Psoas muscle (tissue), 8 donors: ENCODE measurements around the gene KCNV2. TPM values are rescaled to one million over a fixed set of nuclear protein-coding genes. Genes with fewer than 3 reads are reported as not detected.
A peak's percentile ranks its signal among the peaks of the same experiment; 100 is the strongest.

Experiments
- ATAC-seq, 4 donors: fragments of 200-7000 bp; cut with Tn5 transposase; one replicate each; pipeline ENCODE4 v1.9.1; 2020; ENCODE audit warnings: moderate library complexity in 3 of 4, mild to moderate bottlenecking in 2 of 4
- DNase-seq, 2 donors: peaks; one replicate each; pipeline ENCODE4 v3.0.0-alpha.2; 2020
- H3K27ac ChIP-seq: fragments of 200-600 bp; one replicate; pipeline ENCODE4 v1.8.0; 2022
- H3K27me3 ChIP-seq, 3 donors: fragments of 200-600 bp in 1 of 3; one replicate each; pipeline versions ENCODE4 v1.6.1 to v1.8.0; 2013 to 2022; ENCODE audit warnings: low read length in 2 of 3, mild to moderate bottlenecking in 2 of 3, moderate library complexity in 1 of 3; ENCODE audit not compliant: insufficient read depth in 3 of 3
- H3K36me3 ChIP-seq, 2 donors: fragments of 200-600 bp in 1 of 2; one replicate each; pipeline versions ENCODE4 v1.6.1 to v1.8.0; 2013 to 2022; ENCODE audit warnings: low read depth in 1 of 2, mild to moderate bottlenecking in 1 of 2, moderate library complexity in 1 of 2; ENCODE audit not compliant: insufficient read depth in 1 of 2
- H3K4me1 ChIP-seq: fragments of 200-600 bp; one replicate; pipeline ENCODE4 v1.8.0; 2022
- H3K4me3 ChIP-seq: fragments of 200-600 bp; one replicate; pipeline ENCODE4 v1.8.0; 2022; ENCODE audit warnings: mild to moderate bottlenecking
- H3K9me3 ChIP-seq: fragments of 200-600 bp; one replicate; pipeline ENCODE4 v1.8.0; 2022
- WGBS, 3 donors: extraction: QIAGEN DNeasy Blood & Tissue Kit; methylation state at CpG; one replicate each; pipeline versions ENCODE4 v1.1.6 to v1.1.7; 2013; 5-methylcytosine and 5-hydroxymethylcytosine counted together
- intact Hi-C, 2 donors: fragments of 100-400 bp; cut with DNase I; formaldehyde crosslinking; loops; one replicate each; pipeline versions ENCODE4 v1.11.0 to v1.14.2; 2022
- polyA plus RNA-seq, 3 donors: library from polyadenylated mRNA; stranded (reverse); fragments of 200-250 nt; gene quantifications; one replicate each; pipeline ENCODE4 v1.2.3, GENCODE V29; 2013
- total RNA-seq, 4 donors: library from RNA; stranded (reverse); fragmentation: NEBNext Ultra II Directional in 2 of 4; extraction: Animal tissue kit (Norgen Biotek cat#: 25700) in 2 of 4; gene quantifications; one replicate each; pipeline versions ENCODE4 v1.2.1 to v1.2.4, GENCODE V29; 2021 to 2023
- TF ChIP-seq, protein P1 (sequence below): fragments of 200-600 bp; IDR thresholded peaks from one replicate; pipeline ENCODE4 v1.8.0; 2022; ENCODE audit warnings: antibody characterized with exemption
- donor health status: healthy with polysubstance abuse.
- donor health status: DM: no; HTN: no; CAD: no; lungs with moderate emphysema.
- donor health status: Bipolar disorder and iron deficiency.
- donor health status: healthy.
- donor health status: DM: yes; HTN: yes; CAD: no.
- donor health status: DM: no; HTN: no; CAD: no.
- donor health status: DM: no; HTN: no; CAD: no.
- donor health status: DM: yes; HTN: yes; CAD: no.

KCNV2 gene
- total and polyA plus RNA-seq, 7 donors: not detected

DNA sequence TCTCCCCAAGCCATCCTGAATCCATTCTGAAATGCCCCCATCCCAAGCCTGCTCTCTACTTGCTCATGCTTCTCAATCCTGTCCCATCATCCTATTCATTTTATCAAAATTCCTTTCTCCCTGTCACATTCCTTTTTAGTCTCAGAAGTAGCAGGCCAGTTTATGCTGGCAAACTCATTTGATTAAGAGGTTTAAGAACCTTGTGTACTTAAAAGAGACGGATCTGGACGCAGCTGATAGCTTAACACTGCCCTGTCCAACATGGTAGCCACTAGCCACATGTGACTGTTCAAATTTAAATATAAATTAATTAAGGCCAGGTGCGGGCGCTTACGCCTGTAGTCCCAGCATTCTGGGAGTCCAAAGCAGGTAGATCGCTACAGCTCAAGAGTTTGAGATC is 5.6 kb upstream of the KCNV2 start:
- Histone ChIP-seq H3K27me3 (no peaks in the 10 kb centered on the region), H3K9me3 (no peaks in the 10 kb centered on the region), H3K4me3 (no peak overlapping the region), H3K27ac (no peak overlapping the region), H3K36me3 (no peaks in the 10 kb centered on the region), H3K4me1 (no peaks in the 10 kb centered on the region)
- intact Hi-C loops: no loop called here
- TF ChIP-seq, protein P1, sequence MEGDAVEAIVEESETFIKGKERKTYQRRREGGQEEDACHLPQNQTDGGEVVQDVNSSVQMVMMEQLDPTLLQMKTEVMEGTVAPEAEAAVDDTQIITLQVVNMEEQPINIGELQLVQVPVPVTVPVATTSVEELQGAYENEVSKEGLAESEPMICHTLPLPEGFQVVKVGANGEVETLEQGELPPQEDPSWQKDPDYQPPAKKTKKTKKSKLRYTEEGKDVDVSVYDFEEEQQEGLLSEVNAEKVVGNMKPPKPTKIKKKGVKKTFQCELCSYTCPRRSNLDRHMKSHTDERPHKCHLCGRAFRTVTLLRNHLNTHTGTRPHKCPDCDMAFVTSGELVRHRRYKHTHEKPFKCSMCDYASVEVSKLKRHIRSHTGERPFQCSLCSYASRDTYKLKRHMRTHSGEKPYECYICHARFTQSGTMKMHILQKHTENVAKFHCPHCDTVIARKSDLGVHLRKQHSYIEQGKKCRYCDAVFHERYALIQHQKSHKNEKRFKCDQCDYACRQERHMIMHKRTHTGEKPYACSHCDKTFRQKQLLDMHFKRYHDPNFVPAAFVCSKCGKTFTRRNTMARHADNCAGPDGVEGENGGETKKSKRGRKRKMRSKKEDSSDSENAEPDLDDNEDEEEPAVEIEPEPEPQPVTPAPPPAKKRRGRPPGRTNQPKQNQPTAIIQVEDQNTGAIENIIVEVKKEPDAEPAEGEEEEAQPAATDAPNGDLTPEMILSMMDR: no peak
- ATAC-seq (no peak), DNase-seq (no peak)
- WGBS, 3 donors: 93 to 96% (median 95%) methylated on average over 6 of the region's 6 CpGs

DNA sequence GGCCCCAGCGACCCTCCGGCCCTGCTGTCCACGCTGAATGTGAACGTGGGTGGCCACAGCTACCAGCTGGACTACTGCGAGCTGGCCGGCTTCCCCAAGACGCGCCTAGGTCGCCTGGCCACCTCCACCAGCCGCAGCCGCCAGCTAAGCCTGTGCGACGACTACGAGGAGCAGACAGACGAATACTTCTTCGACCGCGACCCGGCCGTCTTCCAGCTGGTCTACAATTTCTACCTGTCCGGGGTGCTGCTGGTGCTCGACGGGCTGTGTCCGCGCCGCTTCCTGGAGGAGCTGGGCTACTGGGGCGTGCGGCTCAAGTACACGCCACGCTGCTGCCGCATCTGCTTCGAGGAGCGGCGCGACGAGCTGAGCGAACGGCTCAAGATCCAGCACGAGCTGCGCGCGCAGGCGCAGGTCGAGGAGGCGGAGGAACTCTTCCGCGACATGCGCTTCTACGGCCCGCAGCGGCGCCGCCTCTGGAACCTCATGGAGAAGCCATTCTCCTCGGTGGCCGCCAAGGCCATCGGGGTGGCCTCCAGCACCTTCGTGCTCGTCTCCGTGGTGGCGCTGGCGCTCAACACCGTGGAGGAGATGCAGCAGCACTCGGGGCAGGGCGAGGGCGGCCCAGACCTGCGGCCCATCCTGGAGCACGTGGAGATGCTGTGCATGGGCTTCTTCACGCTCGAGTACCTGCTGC is 839 bp downstream of the KCNV2 start:
- WGBS, 3 donors: 97 to 98% (median 98%) methylated on average over 66 to 69 of the region's 69 CpGs
- TF ChIP-seq, protein P1: no peak
- Histone ChIP-seq H3K27ac (no peak overlapping the region), H3K36me3 (no peaks in the 10 kb centered on the region), H3K4me1 (peaks cover 5% of the 10 kb centered on the region), H3K4me3 (no peak overlapping the region), H3K9me3 (peaks cover 10% of the 10 kb centered on the region), H3K27me3 (no peaks in the 10 kb centered on the region)
- intact Hi-C loops: no loop called here
- DNase-seq: peak in 1 of 2 donors; percentile 12
- ATAC-seq: no peak

DNA sequence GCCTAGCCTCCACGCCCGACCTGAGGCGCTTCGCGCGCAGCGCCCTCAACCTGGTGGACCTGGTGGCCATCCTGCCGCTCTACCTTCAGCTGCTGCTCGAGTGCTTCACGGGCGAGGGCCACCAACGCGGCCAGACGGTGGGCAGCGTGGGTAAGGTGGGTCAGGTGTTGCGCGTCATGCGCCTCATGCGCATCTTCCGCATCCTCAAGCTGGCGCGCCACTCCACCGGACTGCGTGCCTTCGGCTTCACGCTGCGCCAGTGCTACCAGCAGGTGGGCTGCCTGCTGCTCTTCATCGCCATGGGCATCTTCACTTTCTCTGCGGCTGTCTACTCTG is 1.4 kb downstream of the KCNV2 start:
- WGBS, 3 donors: 98 to 99% (median 99%) methylated on average over 23 to 29 of the region's 29 CpGs
- Histone ChIP-seq H3K36me3 (no peaks in the 10 kb centered on the region), H3K27ac (no peak overlapping the region), H3K9me3 (peaks cover 10% of the 10 kb centered on the region), H3K27me3 (no peaks in the 10 kb centered on the region), H3K4me1 (peaks cover 10% of the 10 kb centered on the region), H3K4me3 (no peak overlapping the region)
- TF ChIP-seq, protein P1: no peak
- intact Hi-C loops: no loop called here
- no peak for DNase-seq
- no peak for ATAC-seq

DNA sequence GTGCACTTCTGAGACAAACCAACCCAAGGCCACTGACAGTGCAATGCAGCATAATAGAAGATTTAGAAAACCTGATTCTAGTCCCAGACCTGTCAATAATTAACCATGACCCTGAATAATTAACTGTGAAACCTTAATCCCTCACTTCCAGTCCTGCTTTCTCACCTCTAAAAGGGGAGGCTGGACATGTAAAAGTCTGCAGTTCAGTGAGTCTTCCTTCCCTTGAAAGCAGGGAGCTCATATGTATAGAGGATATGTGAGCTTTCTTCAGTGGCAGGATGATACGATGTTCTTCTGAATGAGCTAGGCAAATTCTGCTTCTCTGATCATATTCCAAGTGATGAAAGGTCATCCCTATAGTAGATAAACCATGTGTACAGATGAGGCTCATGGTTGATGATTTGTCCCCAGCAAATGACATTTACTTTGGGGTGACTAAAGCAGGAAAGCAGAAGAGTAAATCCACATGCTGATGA is 2.9 kb downstream of the KCNV2 start:
- Histone ChIP-seq H3K36me3 (no peaks in the 10 kb centered on the region), H3K4me1 (peaks cover 10% of the 10 kb centered on the region), H3K27ac (no peak overlapping the region), H3K4me3 (no peak overlapping the region), H3K9me3 (peaks cover 10% of the 10 kb centered on the region), H3K27me3 (no peaks in the 10 kb centered on the region)
- DNase-seq (no peak), ATAC-seq (no peak)
- TF ChIP-seq, protein P1: no peak
- 24 to 29% (median 24%) methylated on average over 1 of the region's 1 CpG for WGBS, 3 donors
- intact Hi-C loops: loop anchor here (5.0 to 10.0 kb wide), 3 partner anchors 53 to 385 kb away; no protein-coding TSS in a partner anchor
